ENCODE data around the gene WDR64. TPM values are rescaled to one million over a fixed set of nuclear protein-coding genes. Genes with fewer than 3 reads are reported as not detected.

The WDR64 gene
- total and polyA plus RNA-seq, 2 of the 4 experiments (the other 2 are of a cell fraction) = not detected

GRCh38 chr1:241715956-241716355 is 63.9 kb downstream of the WDR64 start:
- Histone ChIP-seq H3K4me3 (ENCODE audit: insufficient read depth, low read depth, low read length) (no peak overlapping the region), H2BK15ac (ENCODE audit: low read depth, low read length) (no peak overlapping the region), H2AK5ac (ENCODE audit: low read depth, low read length) (no peak overlapping the region), H3K27me3 (ENCODE audit: control insufficient read depth, insufficient read depth, low read length) (no peaks in the 10 kb centered on the region), H4K20me1 (ENCODE audit: insufficient read depth, low read length) (no peaks in the 10 kb centered on the region), H3K27ac (ENCODE audit: insufficient read depth, low read length) (no peak overlapping the region), H3K4me1 (ENCODE audit: control insufficient read depth, insufficient read depth, low read length) (no peaks in the 10 kb centered on the region), H2AK9ac (replicated peaks; ENCODE audit: low read depth, low read length, poor library complexity) (no peak overlapping the region), H3K23ac (ENCODE audit: low read depth, low read length) (no peak overlapping the region), H3K9me1 (ENCODE audit: insufficient read depth, low read length) (no peaks in the 10 kb centered on the region), H4K8ac (ENCODE audit: low read depth in 2 of 2, low read length in 2 of 2) (no peak overlapping the region), H3K18ac (ENCODE audit: low read depth, low read length) (no peak overlapping the region), H2AFZ (replicated peaks; ENCODE audit: low read length, poor library complexity) (no peak overlapping the region), H3K9me3 (ENCODE audit: control insufficient read depth, insufficient read depth, low read length) (no peaks in the 10 kb centered on the region), H3K9ac (ENCODE audit: low read depth, low read length) (no peak overlapping the region), H3K4ac (ENCODE audit: low read depth, low read length) (no peak overlapping the region), H4K91ac (ENCODE audit: insufficient read depth, low read depth, low read length) (no peak overlapping the region), H3K56ac (ENCODE audit: extremely low read depth, insufficient read depth, low read length) (no peak overlapping the region), H3K79me1 (ENCODE audit: low read depth in 1 of 2, low read length in 2 of 2) (no peaks in the 10 kb centered on the region), H2BK20ac (ENCODE audit: low read depth, low read length) (no peak overlapping the region), H3K36me3 (ENCODE audit: control insufficient read depth, insufficient read depth, low read length) (no peaks in the 10 kb centered on the region), H3K14ac (replicated peaks; ENCODE audit: low read depth, low read length) (no peak overlapping the region), H2BK5ac (ENCODE audit: low read depth, low read length, poor library complexity, severe bottlenecking) (no peak overlapping the region), H3K4me2 (ENCODE audit: low read depth, low read length) (no peak overlapping the region), H4K5ac (ENCODE audit: low read depth, low read length) (no peak overlapping the region), H2BK120ac (ENCODE audit: low read depth, low read length) (no peak overlapping the region)
- ATAC-seq (ENCODE audit: low read depth) (no peak), DNase-seq (no peak)
- no CpG with 5 or more reads among the region's 4 CpGs for WGBS, 2 experiments (ENCODE audit: extremely low coverage in 2 of 2, insufficient read length in 1 of 2)
- in situ Hi-C loops (cut with MboI; ENCODE audit: low sequenced_read_pairs) = no loop called here
- POLR2A ChIA-PET (ENCODE audit: unreplicated experiment) = no interaction called here
- TF ChIP-seq, protein P1, sequence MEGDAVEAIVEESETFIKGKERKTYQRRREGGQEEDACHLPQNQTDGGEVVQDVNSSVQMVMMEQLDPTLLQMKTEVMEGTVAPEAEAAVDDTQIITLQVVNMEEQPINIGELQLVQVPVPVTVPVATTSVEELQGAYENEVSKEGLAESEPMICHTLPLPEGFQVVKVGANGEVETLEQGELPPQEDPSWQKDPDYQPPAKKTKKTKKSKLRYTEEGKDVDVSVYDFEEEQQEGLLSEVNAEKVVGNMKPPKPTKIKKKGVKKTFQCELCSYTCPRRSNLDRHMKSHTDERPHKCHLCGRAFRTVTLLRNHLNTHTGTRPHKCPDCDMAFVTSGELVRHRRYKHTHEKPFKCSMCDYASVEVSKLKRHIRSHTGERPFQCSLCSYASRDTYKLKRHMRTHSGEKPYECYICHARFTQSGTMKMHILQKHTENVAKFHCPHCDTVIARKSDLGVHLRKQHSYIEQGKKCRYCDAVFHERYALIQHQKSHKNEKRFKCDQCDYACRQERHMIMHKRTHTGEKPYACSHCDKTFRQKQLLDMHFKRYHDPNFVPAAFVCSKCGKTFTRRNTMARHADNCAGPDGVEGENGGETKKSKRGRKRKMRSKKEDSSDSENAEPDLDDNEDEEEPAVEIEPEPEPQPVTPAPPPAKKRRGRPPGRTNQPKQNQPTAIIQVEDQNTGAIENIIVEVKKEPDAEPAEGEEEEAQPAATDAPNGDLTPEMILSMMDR (conservative IDR thresholded peaks at IDR 0.05; ENCODE audit: low read depth, low read length) = no peak
- no peak for TF ChIP-seq MAFK (IDR thresholded peaks at IDR 0.05; ENCODE audit: low read depth, low read length)
- no peak for TF ChIP-seq CHD1 (IDR thresholded peaks at IDR 0.05; ENCODE audit: low read depth, low read length)
- no peak for TF ChIP-seq CEBPB (IDR thresholded peaks at IDR 0.05; ENCODE audit: low read depth, low read length)
- TF ChIP-seq SMC3 (IDR thresholded peaks at IDR 0.05; ENCODE audit: low read depth, low read length) = no peak
- no peak for TF ChIP-seq USF2 (IDR thresholded peaks at IDR 0.05; ENCODE audit: low read depth, low read length)
- no peak for TF ChIP-seq POLR2A (IDR thresholded peaks at IDR 0.05; ENCODE audit: low read depth, low read length)
- no peak for TF ChIP-seq RCOR1 (IDR thresholded peaks at IDR 0.05; ENCODE audit: insufficient replicate concordance, low read length)
- no peak for TF ChIP-seq MAZ (IDR thresholded peaks at IDR 0.05; ENCODE audit: borderline replicate concordance, low read depth, low read length)
- TF ChIP-seq BHLHE40 (IDR thresholded peaks at IDR 0.05; ENCODE audit: low read depth, low read length) = no peak
- no peak for TF ChIP-seq MXI1 (IDR thresholded peaks at IDR 0.05; ENCODE audit: borderline replicate concordance, low read depth, low read length)
- TF ChIP-seq RFX5 (IDR thresholded peaks at IDR 0.05; ENCODE audit: low read depth, low read length) = no peak
- TF ChIP-seq ELK1 (IDR thresholded peaks at IDR 0.05; ENCODE audit: borderline replicate concordance, low read depth, low read length) = no peak
- no peak for TF ChIP-seq FOS (IDR thresholded peaks at IDR 0.05; ENCODE audit: low read depth, low read length)
- TF ChIP-seq RAD21 (IDR thresholded peaks at IDR 0.05; ENCODE audit: low read length) = no peak
- no peak for TF ChIP-seq NFE2L2 (IDR thresholded peaks at IDR 0.05; ENCODE audit: low read depth, low read length)
- CTCF ChIA-PET = no interaction called here
- dilution Hi-C loops (cut with HindIII; ENCODE audit: low sequenced_read_pairs, unreplicated experiment) = no loop called here
- no TSS peak for BruUV-seq (replicated peaks)
- intact Hi-C loops (cut with micrococcal nuclease) = loop anchor here (5.0 kb wide), 1 partner anchor 49 kb away; no protein-coding TSS in a partner anchor
